Vein endothelial cell (primary cell): ENCODE measurements around the gene NINL. TPM values are rescaled to one million over a fixed set of nuclear protein-coding genes. Genes with fewer than 3 reads are reported as not detected.

Source experiments
- small RNA-seq: library from RNA; depleted of rRNA; stranded (forward); fragments of <200 nt; gene quantifications from one replicate; pipeline ENCODE3, GENCODE V24; 2012
- total RNA-seq: library from RNA; depleted of rRNA; stranded (reverse); fragments of >200 nt; gene quantifications from 2 replicates; pipeline ENCODE4 v1.2.3, GENCODE V29; 2012

Gene NINL
- total RNA-seq = 10.5 and 15.7 TPM in 2 replicates

GRCh38 chr20:25584905-25585704 is at the start of gene NINL:
NINL (minus strand) TSS chr20:25585531; CDS start chr20:25526587, 58,944 bp downstream.

DNA sequence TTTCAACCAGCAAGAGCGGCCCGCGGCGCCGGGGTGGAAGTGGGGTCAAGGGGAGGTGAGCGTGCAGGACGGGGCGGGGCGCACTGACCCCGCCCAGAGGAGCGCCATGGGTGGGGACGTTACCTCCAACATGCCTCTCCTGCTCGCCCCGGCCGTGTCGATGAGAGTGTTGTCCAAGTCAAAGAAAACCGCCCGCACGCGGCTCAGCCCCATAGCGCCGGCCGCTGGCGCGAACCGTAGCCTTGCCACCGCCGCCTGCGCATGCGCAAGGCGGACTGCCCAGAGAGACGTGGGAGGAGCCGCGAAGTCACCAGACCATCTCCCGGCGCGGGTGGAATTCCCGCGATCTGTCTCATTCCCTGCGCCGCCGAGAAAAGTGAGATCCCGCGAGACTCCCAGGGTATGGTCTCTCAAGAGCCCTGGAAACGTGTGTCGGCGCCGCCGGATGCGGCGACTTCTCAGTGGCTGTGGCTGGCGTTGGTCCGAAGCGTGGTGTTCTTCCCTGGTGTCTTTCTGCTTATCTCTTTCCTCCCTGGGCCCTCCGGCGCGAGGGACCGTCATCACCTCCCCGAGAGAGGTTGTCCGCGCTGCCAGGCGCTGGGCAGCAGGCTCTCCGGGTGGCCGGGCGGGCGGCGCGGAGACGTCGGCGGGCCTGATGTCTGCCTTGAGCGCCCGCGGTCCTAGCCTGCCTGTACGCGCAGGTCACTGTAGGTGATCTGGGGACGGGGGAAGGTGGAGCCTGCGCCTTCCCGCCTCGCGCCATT is 38.6 kb upstream of the NINL start, which contains the start of gene NANP:
Gene NANP (minus strand): TSS at position 279 of the 764 bp plus-strand sequence. CDS start 66 bp downstream, at position 213.

GRCh38 chr20:25407311-25408169 is 177.8 kb downstream of the NINL start, which contains the start of gene GINS1:
GINS1 (plus strand) TSS chr20:25407673; CDS start chr20:25407821, 148 bp downstream.

Small RNAs within 50 kb of the gene (small RNA-seq; reads per million reads assigned to genes)
- not detected for gene RNU6ATAC17P

Other genes with a start within 250 kb of the NINL start
- gene ABHD12, start 194.7 kb downstream of the NINL start, total RNA-seq = 18.6 and 23.2 TPM in 2 replicates
- 6.2 and 20.5 TPM in 2 replicates for gene GINS1, start 177.9 kb downstream of the NINL start, total RNA-seq
- 7.8 and 8.1 TPM in 2 replicates for gene NANP, start 38.5 kb upstream of the NINL start, total RNA-seq
- gene ZNF337, start 111.3 kb upstream of the NINL start, total RNA-seq = 12.1 and 13.0 TPM in 2 replicates